IPS DF 6.9 (cell line): Measurements from ENCODE around the gene CLEC2L.

Source experiments
- DNase-seq: peaks from one replicate; pipeline ENCODE4 v3.0.0-alpha.2; 2013; ENCODE audit warnings: low read depth, low spot score
- H3K27ac ChIP-seq: one replicate; pipeline ENCODE4 v1.5.1; 2013; ENCODE audit warnings: low read length, control low read depth
- H3K27me3 ChIP-seq: 2 replicates; pipeline ENCODE4 v1.6.1; 2013; ENCODE audit warnings: mild to moderate bottlenecking, low read length; ENCODE audit not compliant: control insufficient read depth, insufficient read depth
- H3K36me3 ChIP-seq: 2 replicates; pipeline ENCODE4 v1.6.1; 2013; ENCODE audit warnings: low read length; ENCODE audit not compliant: control insufficient read depth, insufficient read depth
- H3K4me1 ChIP-seq: 2 replicates; pipeline ENCODE4 v1.6.1; 2013; ENCODE audit warnings: low read length; ENCODE audit not compliant: control insufficient read depth, insufficient read depth
- H3K4me3 ChIP-seq: 2 replicates; pipeline ENCODE4 v1.5.1; 2013; ENCODE audit warnings: mild to moderate bottlenecking, low read length
- H3K9me3 ChIP-seq: 2 replicates; pipeline ENCODE4 v1.6.1; 2013; ENCODE audit warnings: low read length, inconsistent platforms; ENCODE audit not compliant: control insufficient read depth, insufficient read depth
- WGBS: extraction: QIAGEN DNeasy Blood & Tissue Kit; methylation state at CpG from one replicate; pipeline ENCODE4 v1.1.7; 2013; ENCODE audit warnings: mixed read lengths, missing lambda C conversion rate; ENCODE audit not compliant: insufficient read length, insufficient coverage; 5-methylcytosine and 5-hydroxymethylcytosine counted together

The CLEC2L gene

DNA sequence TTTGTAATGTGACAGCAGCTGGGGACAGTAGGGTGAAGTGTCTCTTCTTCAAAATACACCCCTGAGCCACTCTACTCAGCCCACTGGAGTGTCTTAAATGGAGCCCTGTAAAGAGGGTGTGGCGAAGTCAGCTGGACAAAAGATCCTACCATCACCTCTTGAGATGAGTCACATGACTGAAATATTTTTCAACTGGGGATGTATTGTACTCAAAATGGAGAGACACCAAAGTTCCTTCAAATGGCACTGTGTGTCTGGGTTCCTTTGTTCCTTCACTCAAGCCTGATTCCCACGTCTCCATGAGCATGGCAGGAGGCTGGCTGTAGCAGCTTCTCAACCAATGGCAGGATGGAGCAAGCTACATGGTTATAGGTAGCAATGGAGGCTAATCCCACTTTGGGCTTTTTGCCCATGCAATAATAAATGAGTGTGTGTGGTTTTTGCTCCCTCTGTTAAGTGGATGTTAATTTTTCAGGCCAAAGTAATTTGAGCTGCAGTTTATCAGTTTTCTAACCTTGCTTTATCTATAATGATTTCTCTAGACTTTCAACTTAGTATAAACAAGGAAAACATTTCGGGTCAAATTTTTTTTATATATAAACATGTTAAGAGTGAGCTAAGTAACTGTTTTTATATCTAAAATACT, 68.2 kb downstream of the CLEC2L start:
- Histone ChIP-seq H3K4me3 (no peak overlapping the region), H3K27ac (no peak overlapping the region), H3K4me1 (no peaks in the 10 kb centered on the region; the same call in 1 of the 2 replicates), H3K9me3 (no peaks in the 10 kb centered on the region), H3K36me3 (0 out of 2 replicates have a peak, but pooled peaks cover 2% of the 10 kb centered on the region), H3K27me3 (no peaks in the 10 kb centered on the region)
- WGBS = no CpG with 5 or more reads among the region's 3 CpGs
- no peak for DNase-seq

DNA sequence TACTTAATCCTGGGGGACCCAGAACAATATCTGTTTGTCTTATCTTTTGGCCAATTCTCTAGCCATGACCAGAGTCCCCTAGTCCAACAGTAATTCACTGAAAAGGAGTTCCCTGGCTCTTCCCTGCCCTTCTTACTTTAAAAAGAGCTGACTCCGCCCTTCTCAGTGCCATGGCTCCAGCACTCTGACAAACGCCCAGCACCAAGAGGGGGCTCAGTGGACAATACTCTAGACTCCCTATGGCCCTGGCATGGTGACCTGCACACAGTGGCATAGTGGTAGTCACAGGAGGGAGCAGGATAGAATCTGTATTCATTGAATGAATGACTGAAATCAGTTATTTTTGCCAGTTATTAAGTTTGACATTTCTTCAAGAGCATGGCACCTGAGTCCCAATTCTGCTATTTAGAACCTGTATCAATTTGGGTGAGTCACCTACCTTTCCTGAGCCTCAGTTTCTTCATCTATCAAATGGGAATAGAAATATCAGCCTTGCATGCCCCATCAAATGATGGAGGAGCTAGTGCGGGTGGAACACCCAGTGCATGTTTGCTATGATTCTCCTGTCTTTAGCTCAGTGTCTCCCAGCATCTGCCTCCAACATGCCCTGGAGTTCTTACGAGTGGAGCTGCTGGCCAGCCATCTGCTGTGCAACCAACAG, 69.4 kb downstream of the CLEC2L start:
- DNase-seq = no peak
- no peaks in the 10 kb centered on the region for H3K27me3 ChIP-seq
- no peak overlapping the region for H3K4me3 ChIP-seq
- no peaks in the 10 kb centered on the region for H3K9me3 ChIP-seq
- WGBS = no CpG with 5 or more reads among the region's 4 CpGs
- H3K36me3 ChIP-seq = 0 out of 2 replicates have a peak, but pooled peaks cover 2% of the 10 kb centered on the region
- H3K27ac ChIP-seq = no peak overlapping the region
- H3K4me1 ChIP-seq = no peaks in the 10 kb centered on the region; the same call in 1 of the 2 replicates

DNA sequence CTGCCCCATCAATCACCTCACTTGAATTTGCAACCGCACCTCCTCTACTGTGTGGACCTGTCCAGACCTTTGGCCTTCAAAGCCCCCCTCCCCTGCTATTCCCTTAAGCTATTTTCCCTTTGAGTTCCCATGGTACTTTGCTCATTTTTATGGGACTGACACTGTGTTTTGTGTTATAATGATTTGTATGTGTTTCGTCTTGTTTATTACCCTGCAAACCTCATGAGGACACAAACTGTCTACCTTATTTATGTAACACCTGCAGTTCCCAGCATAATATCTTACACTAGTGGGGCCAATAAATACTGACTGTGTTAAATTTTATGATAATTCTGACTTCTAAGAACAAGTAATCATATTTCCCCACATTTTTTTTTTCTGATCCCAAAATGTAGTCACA, 70.6 kb downstream of the CLEC2L start:
- no peak for DNase-seq
- no CpG with 5 or more reads among the region's 2 CpGs for WGBS
- H3K9me3 ChIP-seq = no peaks in the 10 kb centered on the region
- H3K36me3 ChIP-seq = 0 out of 2 replicates have a peak, but pooled peaks cover 2% of the 10 kb centered on the region
- no peak overlapping the region for H3K27ac ChIP-seq
- no peaks in the 10 kb centered on the region; the same call in 1 of the 2 replicates for H3K4me1 ChIP-seq
- no peak overlapping the region for H3K4me3 ChIP-seq
- no peaks in the 10 kb centered on the region for H3K27me3 ChIP-seq
